ENCODE results near the gene NOS1AP.

Gene NOS1AP

GRCh38 chr1:162314206-162314605 is 244.7 kb downstream of the NOS1AP start:
- TF ChIP-seq ZFX (IDR thresholded peaks at IDR 0.05) (no peak), CTCF (conservative IDR thresholded peaks at IDR 0.05) (no peak)

GRCh38 chr1:162315673-162316072 is 246.2 kb downstream of the NOS1AP start:
- TF ChIP-seq CTCF (conservative IDR thresholded peaks at IDR 0.05) (no peak), ZFX (IDR thresholded peaks at IDR 0.05) (no peak)
- H3K27ac ChIP-seq: no peak overlapping the region

More at GRCh38 chr1:162314206-162314605, 244.7 kb downstream of the NOS1AP start:
- H3K27ac ChIP-seq: no peak overlapping the region

GRCh38 chr1:162316187-162316586 is 246.7 kb downstream of the NOS1AP start:
- TF ChIP-seq ZFX (IDR thresholded peaks at IDR 0.05): no peak
- no peak for TF ChIP-seq CTCF (conservative IDR thresholded peaks at IDR 0.05)
- no peak overlapping the region for H3K27ac ChIP-seq

- TF ChIP-seq ZFX (IDR thresholded peaks at IDR 0.05) (no peak), CTCF (conservative IDR thresholded peaks at IDR 0.05) (no peak)
- H3K27ac ChIP-seq: no peak overlapping the region
These were observed 248.1 kb downstream of the NOS1AP start for GRCh38 chr1:162317621-162318020.

GRCh38 chr1:162319493-162320175 is 250.1 kb downstream of the NOS1AP start:
- no peak for TF ChIP-seq CTCF (conservative IDR thresholded peaks at IDR 0.05)
- no peak for TF ChIP-seq ZFX (IDR thresholded peaks at IDR 0.05)
- H3K27ac ChIP-seq: no peak overlapping the region

GRCh38 chr1:162321809-162322422 is 252.4 kb downstream of the NOS1AP start:
- H3K27ac ChIP-seq: no peak overlapping the region
- no peak for TF ChIP-seq ZFX (IDR thresholded peaks at IDR 0.05)
- TF ChIP-seq CTCF (conservative IDR thresholded peaks at IDR 0.05): no peak

GRCh38 chr1:162323023-162323422 is 253.5 kb downstream of the NOS1AP start:
- no peak for TF ChIP-seq CTCF (conservative IDR thresholded peaks at IDR 0.05)
- TF ChIP-seq ZFX (IDR thresholded peaks at IDR 0.05): no peak
- H3K27ac ChIP-seq: no peak overlapping the region

Measured in C4-2B (cell line).